ENCODE data around the gene MAPK6. TPM values are rescaled to one million over a fixed set of nuclear protein-coding genes. Genes with fewer than 3 reads are reported as not detected.
"Not testable (repeated sequence)": the region's sequence is repeated elsewhere in the genome, so short reads cannot be mapped to it uniquely, and the experiment has no call there.

MAPK6 gene
- polyA plus RNA-seq, 1 donor (not counting 4 experiments of a cell fraction or from before 2014, with no cell fraction given), result 103 TPM

- no peak overlapping the region for H3K9ac ChIP-seq (ENCODE audit: control insufficient read depth, extremely low read depth, insufficient read depth, low read length)
- FAIRE-seq, result no peak
- no peak for DNase-seq (ENCODE audit: low read depth, low spot score)
- H3K27me3 ChIP-seq (ENCODE audit: control insufficient read depth, extremely low read depth, insufficient read depth, low read length), result no peaks in the 10 kb centered on the region
- no peaks in the 10 kb centered on the region for H4K20me1 ChIP-seq (ENCODE audit: control insufficient read depth, extremely low read depth, insufficient read depth, low read length)
- dilution Hi-C loops (cut with MboI; ENCODE audit: extremely low pct_ligation_motif_present, low sequenced_read_pairs), result no loop called here
- H3K36me3 ChIP-seq (ENCODE audit: control insufficient read depth in 2 of 2, extremely low read depth in 1 of 2, insufficient read depth in 2 of 2, low read length in 2 of 2), result no peaks in the 10 kb centered on the region
- peaks cover 3% of the 10 kb centered on the region for H3K9me3 ChIP-seq (ENCODE audit: control insufficient read depth, low read depth, low read length)
- no peak overlapping the region for H3K4me3 ChIP-seq (ENCODE audit: control insufficient read depth in 2 of 3, extremely low read depth in 1 of 3, insufficient read depth in 2 of 3, low read depth in 1 of 3, low read length in 3 of 3)
- peaks cover 4% of the 10 kb centered on the region for H3K9me1 ChIP-seq (ENCODE audit: control insufficient read depth, extremely low read depth, insufficient read depth, low read length)
- no peaks in the 10 kb centered on the region for H3K79me2 ChIP-seq (ENCODE audit: control insufficient read depth, insufficient read depth, low read length)
- no peak overlapping the region for H3K27ac ChIP-seq (ENCODE audit: control insufficient read depth, insufficient read depth, low read length)
- H2AFZ ChIP-seq (ENCODE audit: control insufficient read depth, low read length), result no peak overlapping the region
- H3K4me2 ChIP-seq (ENCODE audit: control insufficient read depth, extremely low read depth, insufficient read depth, low read depth, low read length), result no peak overlapping the region
- TF ChIP-seq, protein P1, sequence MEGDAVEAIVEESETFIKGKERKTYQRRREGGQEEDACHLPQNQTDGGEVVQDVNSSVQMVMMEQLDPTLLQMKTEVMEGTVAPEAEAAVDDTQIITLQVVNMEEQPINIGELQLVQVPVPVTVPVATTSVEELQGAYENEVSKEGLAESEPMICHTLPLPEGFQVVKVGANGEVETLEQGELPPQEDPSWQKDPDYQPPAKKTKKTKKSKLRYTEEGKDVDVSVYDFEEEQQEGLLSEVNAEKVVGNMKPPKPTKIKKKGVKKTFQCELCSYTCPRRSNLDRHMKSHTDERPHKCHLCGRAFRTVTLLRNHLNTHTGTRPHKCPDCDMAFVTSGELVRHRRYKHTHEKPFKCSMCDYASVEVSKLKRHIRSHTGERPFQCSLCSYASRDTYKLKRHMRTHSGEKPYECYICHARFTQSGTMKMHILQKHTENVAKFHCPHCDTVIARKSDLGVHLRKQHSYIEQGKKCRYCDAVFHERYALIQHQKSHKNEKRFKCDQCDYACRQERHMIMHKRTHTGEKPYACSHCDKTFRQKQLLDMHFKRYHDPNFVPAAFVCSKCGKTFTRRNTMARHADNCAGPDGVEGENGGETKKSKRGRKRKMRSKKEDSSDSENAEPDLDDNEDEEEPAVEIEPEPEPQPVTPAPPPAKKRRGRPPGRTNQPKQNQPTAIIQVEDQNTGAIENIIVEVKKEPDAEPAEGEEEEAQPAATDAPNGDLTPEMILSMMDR (optimal IDR thresholded peaks at IDR 0.05 in 1 of 3, IDR thresholded peaks at IDR 0.05 in 1 of 3, conservative IDR thresholded peaks at IDR 0.05 in 1 of 3; ENCODE audit: extremely low read depth in 1 of 3, insufficient read depth in 2 of 3, low read length in 3 of 3), result no peak
- no peak for TF ChIP-seq EZH2 (IDR thresholded peaks at IDR 0.05; ENCODE audit: low read length)
- H3K4me1 ChIP-seq (ENCODE audit: control insufficient read depth, extremely low read depth, insufficient read depth, low read length), result peaks cover 33% of the 10 kb centered on the region
Observed at GRCh38 chr15:52082197-52083036, 63.4 kb downstream of the MAPK6 start.

GRCh38 chr15:52083037-52083359 is 64.0 kb downstream of the MAPK6 start:
- H4K20me1 ChIP-seq (ENCODE audit: control insufficient read depth, extremely low read depth, insufficient read depth, low read length); H3K9ac ChIP-seq (ENCODE audit: control insufficient read depth, extremely low read depth, insufficient read depth, low read length); H3K27me3 ChIP-seq (ENCODE audit: control insufficient read depth, extremely low read depth, insufficient read depth, low read length); H3K4me3 ChIP-seq (ENCODE audit: control insufficient read depth in 2 of 3, extremely low read depth in 1 of 3, insufficient read depth in 2 of 3, low read depth in 1 of 3, low read length in 3 of 3); DNase-seq (ENCODE audit: low read depth, low spot score); FAIRE-seq; H3K9me3 ChIP-seq (ENCODE audit: control insufficient read depth, low read depth, low read length); H3K79me2 ChIP-seq (ENCODE audit: control insufficient read depth, insufficient read depth, low read length); H3K27ac ChIP-seq (ENCODE audit: control insufficient read depth, insufficient read depth, low read length); H3K4me2 ChIP-seq (ENCODE audit: control insufficient read depth, extremely low read depth, insufficient read depth, low read depth, low read length); H3K9me1 ChIP-seq (ENCODE audit: control insufficient read depth, extremely low read depth, insufficient read depth, low read length); H2AFZ ChIP-seq (ENCODE audit: control insufficient read depth, low read length); dilution Hi-C loops (cut with MboI; ENCODE audit: extremely low pct_ligation_motif_present, low sequenced_read_pairs); H3K36me3 ChIP-seq (ENCODE audit: control insufficient read depth in 2 of 2, extremely low read depth in 1 of 2, insufficient read depth in 2 of 2, low read length in 2 of 2): not testable (repeated sequence)
- peaks cover 28% of the 10 kb centered on the region for H3K4me1 ChIP-seq (ENCODE audit: control insufficient read depth, extremely low read depth, insufficient read depth, low read length)

DNA sequence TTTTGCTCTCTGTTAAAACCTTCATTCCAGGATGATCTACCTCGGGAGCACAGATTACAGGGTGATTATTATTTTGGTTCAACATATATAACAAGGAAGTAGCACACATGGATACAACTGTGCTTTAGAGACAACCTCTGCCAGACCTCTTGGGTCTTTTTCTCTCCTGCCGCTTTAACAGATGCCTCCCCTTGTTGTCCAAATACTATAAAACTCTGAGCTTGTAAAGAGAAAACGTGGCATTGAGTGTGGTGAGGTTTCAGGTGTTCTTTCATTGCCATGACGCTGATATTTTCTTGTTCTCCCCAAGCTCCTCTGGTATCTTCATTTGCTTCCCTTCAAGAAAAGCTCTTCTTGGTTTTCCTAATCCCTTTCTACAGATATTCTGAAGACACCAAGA is 64.6 kb downstream of the MAPK6 start:
- H3K9me3 ChIP-seq (ENCODE audit: control insufficient read depth, low read depth, low read length), result peaks cover 3% of the 10 kb centered on the region
- no peaks in the 10 kb centered on the region for H3K36me3 ChIP-seq (ENCODE audit: control insufficient read depth in 2 of 2, extremely low read depth in 1 of 2, insufficient read depth in 2 of 2, low read length in 2 of 2)
- no peak overlapping the region for H3K4me3 ChIP-seq (ENCODE audit: control insufficient read depth in 2 of 3, extremely low read depth in 1 of 3, insufficient read depth in 2 of 3, low read depth in 1 of 3, low read length in 3 of 3)
- H3K9ac ChIP-seq (ENCODE audit: control insufficient read depth, extremely low read depth, insufficient read depth, low read length), result no peak overlapping the region
- no peak overlapping the region for H3K27ac ChIP-seq (ENCODE audit: control insufficient read depth, insufficient read depth, low read length)
- dilution Hi-C loops (cut with MboI; ENCODE audit: extremely low pct_ligation_motif_present, low sequenced_read_pairs), result no loop called here
- no peaks in the 10 kb centered on the region for H3K27me3 ChIP-seq (ENCODE audit: control insufficient read depth, extremely low read depth, insufficient read depth, low read length)
- DNase-seq (ENCODE audit: low read depth, low spot score) (no peak), FAIRE-seq (no peak)
- TF ChIP-seq, protein P1 (optimal IDR thresholded peaks at IDR 0.05 in 1 of 3, IDR thresholded peaks at IDR 0.05 in 1 of 3, conservative IDR thresholded peaks at IDR 0.05 in 1 of 3; ENCODE audit: extremely low read depth in 1 of 3, insufficient read depth in 2 of 3, low read length in 3 of 3), result no peak
- no peak for TF ChIP-seq EZH2 (IDR thresholded peaks at IDR 0.05; ENCODE audit: low read length)
- no peak overlapping the region for H2AFZ ChIP-seq (ENCODE audit: control insufficient read depth, low read length)
- no peak overlapping the region for H3K4me2 ChIP-seq (ENCODE audit: control insufficient read depth, extremely low read depth, insufficient read depth, low read depth, low read length)
- H3K4me1 ChIP-seq (ENCODE audit: control insufficient read depth, extremely low read depth, insufficient read depth, low read length), result peaks cover 22% of the 10 kb centered on the region
- H4K20me1 ChIP-seq (ENCODE audit: control insufficient read depth, extremely low read depth, insufficient read depth, low read length), result no peaks in the 10 kb centered on the region
- H3K9me1 ChIP-seq (ENCODE audit: control insufficient read depth, extremely low read depth, insufficient read depth, low read length), result peaks cover 1% of the 10 kb centered on the region
- no peaks in the 10 kb centered on the region for H3K79me2 ChIP-seq (ENCODE audit: control insufficient read depth, insufficient read depth, low read length)
